HCT116 (cell line): ENCODE results near the gene SDC1. TPM values are rescaled to one million over a fixed set of nuclear protein-coding genes. Genes with fewer than 3 reads are reported as not detected.

Experiments
- ATAC-seq: fragments of 200-7000 bp; cut with Tn5 transposase; 2 replicates; pipeline ENCODE4 v1.9.1; 2020; ENCODE audit warnings: mild to moderate bottlenecking, moderate library complexity
- BruUV-seq: library from RNA; stranded (reverse); fragments of 400-500 nt; replicated peaks from 2 replicates; lab custom pipeline; 2021; lab: Mats Ljungman, UMichigan
- CTCF ChIA-PET: fragments of 300-600 bp; sonication (Branson Sonifier 250); formaldehyde crosslinking; loops from one replicate; lab custom pipeline; 2021; ENCODE audit warnings: antibody characterized with exemption; lab: Charles Lee
- POLR2A ChIA-PET: fragments of 300-600, 350-600 bp; sonication (Branson Sonifier 250); formaldehyde crosslinking; loops from one replicate; lab custom pipeline; 2021; ENCODE audit warnings: antibody characterized with exemption; lab: Charles Lee
- RAD21 ChIA-PET, 2 experiments: fragments of 300-600 bp; sonication (Branson Sonifier 250); formaldehyde crosslinking; loops; one replicate each; lab custom pipeline; 2023; ENCODE audit warnings: low total read pairs in 2 of 2; ENCODE audit not compliant: uncharacterized antibody in 2 of 2, unreplicated experiment in 2 of 2, low non-redundant PET in 1 of 2; lab: Charles Lee
- DNase-seq: peaks from one replicate; pipeline ENCODE4 v3.0.0-alpha.2; 2010; ENCODE audit warnings: low read depth, low spot score
- H2AFZ ChIP-seq: fragments of 200-600 bp; shearing (Covaris generic), sonication (generic); 2 replicates; pipeline ENCODE4 v1.6.1; 2017; ENCODE audit warnings: low read depth, mixed run types, mixed read lengths, antibody characterized with exemption, low read length; ENCODE audit not compliant: poor library complexity, severe bottlenecking
- H3K27ac ChIP-seq: 2 replicates; pipeline ENCODE4 v1.5.1; 2012; ENCODE audit warnings: low read depth, low read length
- H3K27me3 ChIP-seq: fragments of 200-600 bp; sonication (generic); 2 replicates; pipeline ENCODE4 v1.6.1; 2016; ENCODE audit warnings: mixed run types, low read length, mixed read lengths; ENCODE audit not compliant: insufficient read depth
- H3K36me3 ChIP-seq, 2 experiments: fragments of 200-500 bp in 1 of 2; fragments of 200-600 bp in 1 of 2; sonication (Bioruptor generic) in 1 of 2; sonication (generic) in 1 of 2; 2 replicates each; pipeline versions ENCODE4 v1.5.1 to v1.6.1; 2014 to 2016; ENCODE audit warnings: low read length in 2 of 2, inconsistent platforms in 1 of 2, mixed read lengths in 1 of 2, mixed run types in 1 of 2; ENCODE audit not compliant: insufficient read depth in 2 of 2, control insufficient read depth in 1 of 2
- H3K4me1 ChIP-seq, 2 experiments: fragments of 200-600 bp in 1 of 2; sonication (generic) in 1 of 2; 2 replicates each; pipeline versions ENCODE4 v1.5.1 to v1.6.1; 2012 to 2017; ENCODE audit warnings: low read length in 2 of 2, inconsistent platforms in 1 of 2, mild to moderate bottlenecking in 1 of 2, mixed read lengths in 1 of 2, mixed run types in 1 of 2, moderate library complexity in 1 of 2; ENCODE audit not compliant: insufficient read depth in 2 of 2, control insufficient read depth in 1 of 2
- H3K4me2 ChIP-seq: fragments of 200-600 bp; sonication (generic); 2 replicates; pipeline ENCODE4 v1.6.1; 2017; ENCODE audit warnings: mixed run types, low read length, mixed read lengths
- H3K4me3 ChIP-seq, 2 experiments: fragments of 200-600 bp in 1 of 2; sonication (generic) in 1 of 2; replicated peaks in 1 of 2; 2 replicates each; pipeline ENCODE4 v1.5.1; 2011 to 2016; ENCODE audit warnings: low read length in 2 of 2, control low read depth in 1 of 2, low read depth in 1 of 2, mild to moderate bottlenecking in 1 of 2, mixed read lengths in 1 of 2, mixed run types in 1 of 2
- H3K79me2 ChIP-seq: fragments of 200-600 bp; sonication (generic); 2 replicates; pipeline ENCODE4 v1.6.1; 2017; ENCODE audit warnings: mild to moderate bottlenecking, mixed run types, low read length, moderate library complexity, mixed read lengths; ENCODE audit not compliant: insufficient read depth
- H3K9ac ChIP-seq: fragments of 200-600 bp; sonication (generic); 2 replicates; pipeline ENCODE4 v1.6.1; 2016; ENCODE audit warnings: low read length, mixed read lengths
- H3K9me2 ChIP-seq: fragments of 200-600 bp; sonication (generic), shearing (Covaris generic); 2 replicates; pipeline ENCODE4 v1.6.1; 2017; ENCODE audit warnings: mixed run types, mild to moderate bottlenecking, moderate library complexity; ENCODE audit not compliant: insufficient read depth
- H3K9me3 ChIP-seq, 2 experiments: fragments of 200-500 bp in 1 of 2; fragments of 200-600 bp in 1 of 2; sonication (Bioruptor generic) in 1 of 2; sonication (generic) in 1 of 2; 2 replicates each; pipeline ENCODE4 v1.6.1; 2014 to 2017; ENCODE audit warnings: low read length in 2 of 2, mixed read lengths in 2 of 2, inconsistent platforms in 1 of 2, low read depth in 1 of 2, mild to moderate bottlenecking in 1 of 2, mixed run types in 1 of 2, moderate library complexity in 1 of 2; ENCODE audit not compliant: control insufficient read depth in 1 of 2, insufficient read depth in 1 of 2
- H4K20me1 ChIP-seq: fragments of 200-600 bp; sonication (generic), shearing (Covaris generic); 2 replicates; pipeline ENCODE4 v1.6.1; 2017; ENCODE audit warnings: mixed run types, mild to moderate bottlenecking, moderate library complexity; ENCODE audit not compliant: insufficient read depth
- EGR1 ChIP-seq: IDR thresholded peaks from 2 replicates; pipeline ENCODE4 v1.6.1; 2012; ENCODE audit warnings: low read depth
- ELF1 ChIP-seq: IDR thresholded peaks from 2 replicates; pipeline ENCODE4 v1.6.1; 2012; ENCODE audit warnings: low read depth, borderline replicate concordance
- EZH2 ChIP-seq: fragments of 200-600 bp; sonication (generic); IDR thresholded peaks from 2 replicates; pipeline ENCODE4 v1.6.1; 2017; ENCODE audit warnings: antibody characterized with exemption, mixed run types
- EZH2phosphoT487 ChIP-seq: fragments of 200-600 bp; IDR thresholded peaks from 2 replicates; pipeline ENCODE4 v1.6.1; 2018; ENCODE audit warnings: antibody characterized with exemption, borderline replicate concordance
- JUND ChIP-seq: IDR thresholded peaks from 2 replicates; pipeline ENCODE4 v1.6.1; 2012
- POLR2AphosphoS5 ChIP-seq: IDR thresholded peaks from 2 replicates; pipeline ENCODE4 v1.6.1; 2011; ENCODE audit warnings: mild to moderate bottlenecking, low read depth, low read length, moderate library complexity
- SIN3A ChIP-seq: IDR thresholded peaks from 2 replicates; pipeline ENCODE4 v1.6.1; 2012; ENCODE audit warnings: low read depth
- SRF ChIP-seq: IDR thresholded peaks from 2 replicates; pipeline ENCODE4 v1.6.1; 2012; ENCODE audit warnings: low read depth
- TCF7L2 ChIP-seq: IDR thresholded peaks from 2 replicates; pipeline ENCODE4 v1.7.0; 2011; ENCODE audit warnings: borderline replicate concordance, inconsistent platforms; ENCODE audit not compliant: insufficient read depth, insufficient read length; ENCODE audit errors: extremely low read depth
- YY1 ChIP-seq: IDR thresholded peaks from 2 replicates; pipeline ENCODE4 v1.6.1; 2011; ENCODE audit warnings: low read length, low read depth, moderate library complexity, mild to moderate bottlenecking; ENCODE audit not compliant: insufficient replicate concordance; ENCODE audit errors: extremely low read depth
- ZFX ChIP-seq: fragments of 450-650 bp; IDR thresholded peaks from 2 replicates; pipeline ENCODE4 v1.6.1; 2017
- intact Hi-C: fragments of 100-400 bp; cut with micrococcal nuclease; formaldehyde crosslinking; loops from 2 replicates; pipeline ENCODE4 v1.10.0; 2022
- total RNA-seq: library from RNA; stranded (reverse); gene quantifications from one replicate; pipeline ENCODE4 v1.2.1, GENCODE V29; 2021; ENCODE audit not compliant: unreplicated experiment
- TF ChIP-seq, protein P1 (sequence below): IDR thresholded peaks from 2 replicates; pipeline ENCODE4 v1.6.1; 2012; ENCODE audit warnings: low read depth
- TF ChIP-seq, protein P2 (sequence below), 3 experiments: fragments of 200-600 bp in 1 of 3; sonication (generic) in 1 of 3; IDR thresholded peaks in 2 of 3; conservative IDR thresholded peaks in 1 of 3; 2 replicates each; pipeline ENCODE4 v1.5.1; 2012 to 2017; ENCODE audit warnings: low read depth in 2 of 3, low read length in 2 of 3, antibody characterized with exemption in 1 of 3, borderline replicate concordance in 1 of 3, control low read depth in 1 of 3, mild to moderate bottlenecking in 1 of 3, mixed read lengths in 1 of 3, mixed run types in 1 of 3, moderate library complexity in 1 of 3; ENCODE audit not compliant: insufficient read depth in 1 of 3
- TF ChIP-seq, protein P3 (sequence below): IDR thresholded peaks from 2 replicates; pipeline ENCODE4 v1.6.1; 2011; ENCODE audit warnings: mild to moderate bottlenecking, low read length, moderate library complexity; ENCODE audit not compliant: insufficient replicate concordance; ENCODE audit errors: extremely low read depth

Gene SDC1
- total RNA-seq, 1 experiment from 2014 or later = 32.0 TPM

DNA sequence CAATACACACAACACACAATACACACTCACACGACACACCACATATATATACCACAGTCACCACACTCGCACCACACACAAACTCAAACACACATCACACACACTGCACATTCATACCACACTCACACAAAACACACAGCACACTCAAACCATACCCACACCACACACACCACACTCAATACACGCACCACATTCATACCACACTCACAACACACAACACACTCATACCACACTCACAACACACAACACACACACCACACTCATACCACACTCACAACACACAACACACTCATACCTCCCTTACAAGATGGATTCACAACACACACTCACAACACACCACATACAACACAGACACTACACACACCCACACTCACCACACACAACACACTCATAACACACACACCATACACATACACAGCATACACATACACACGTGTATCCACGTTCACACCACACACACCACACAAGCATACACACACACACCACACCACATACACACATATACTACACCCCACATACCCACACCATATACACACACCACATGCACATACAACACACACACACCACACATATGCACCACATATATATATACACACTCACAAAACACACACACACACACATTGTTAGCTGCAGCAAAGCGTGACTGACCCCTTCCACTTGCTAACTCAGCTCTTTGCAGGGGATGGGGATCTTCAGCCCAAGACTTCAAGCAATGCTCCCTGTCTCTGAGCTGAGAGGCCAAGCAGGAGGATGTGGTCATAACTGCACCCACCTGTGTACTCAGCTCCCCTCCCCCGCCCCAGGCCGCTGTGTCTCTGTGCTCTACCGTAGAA lies 59.0 kb downstream of the SDC1 start:
- no peak overlapping the region for H2AFZ ChIP-seq
- ChIA-PET CTCF (no interaction called here), POLR2A (no interaction called here), RAD21 (no interaction called here)
- H3K27me3 ChIP-seq = no peaks in the 10 kb centered on the region
- H3K79me2 ChIP-seq = no peaks in the 10 kb centered on the region
- H3K4me2 ChIP-seq = peak overlapping the region; percentile 29; the same call in 1 of the 2 replicates
- intact Hi-C loops = no loop called here
- H4K20me1 ChIP-seq = no peaks in the 10 kb centered on the region
- H3K9me3 ChIP-seq = no peaks in the 10 kb centered on the region; a peak in 1 of 4 replicates
- no peak for DNase-seq
- H3K4me1 ChIP-seq = peaks cover 0 to 15% of the 10 kb centered on the region in 2 experiments; a peak in 2 of 4 replicates
- no peak overlapping the region for H3K9ac ChIP-seq
- no peak overlapping the region for H3K4me3 ChIP-seq
- no peak; the same call in 1 of the 2 replicates for ATAC-seq
- TF ChIP-seq SIN3A (no peak), EGR1 (no peak), TCF7L2 (no peak), ELF1 (no peak), SRF (no peak), JUND (no peak), ZFX (no peak), EZH2 (no peak), POLR2AphosphoS5 (no peak), YY1 (no peak), EZH2phosphoT487 (no peak)
- TF ChIP-seq, protein P1, sequence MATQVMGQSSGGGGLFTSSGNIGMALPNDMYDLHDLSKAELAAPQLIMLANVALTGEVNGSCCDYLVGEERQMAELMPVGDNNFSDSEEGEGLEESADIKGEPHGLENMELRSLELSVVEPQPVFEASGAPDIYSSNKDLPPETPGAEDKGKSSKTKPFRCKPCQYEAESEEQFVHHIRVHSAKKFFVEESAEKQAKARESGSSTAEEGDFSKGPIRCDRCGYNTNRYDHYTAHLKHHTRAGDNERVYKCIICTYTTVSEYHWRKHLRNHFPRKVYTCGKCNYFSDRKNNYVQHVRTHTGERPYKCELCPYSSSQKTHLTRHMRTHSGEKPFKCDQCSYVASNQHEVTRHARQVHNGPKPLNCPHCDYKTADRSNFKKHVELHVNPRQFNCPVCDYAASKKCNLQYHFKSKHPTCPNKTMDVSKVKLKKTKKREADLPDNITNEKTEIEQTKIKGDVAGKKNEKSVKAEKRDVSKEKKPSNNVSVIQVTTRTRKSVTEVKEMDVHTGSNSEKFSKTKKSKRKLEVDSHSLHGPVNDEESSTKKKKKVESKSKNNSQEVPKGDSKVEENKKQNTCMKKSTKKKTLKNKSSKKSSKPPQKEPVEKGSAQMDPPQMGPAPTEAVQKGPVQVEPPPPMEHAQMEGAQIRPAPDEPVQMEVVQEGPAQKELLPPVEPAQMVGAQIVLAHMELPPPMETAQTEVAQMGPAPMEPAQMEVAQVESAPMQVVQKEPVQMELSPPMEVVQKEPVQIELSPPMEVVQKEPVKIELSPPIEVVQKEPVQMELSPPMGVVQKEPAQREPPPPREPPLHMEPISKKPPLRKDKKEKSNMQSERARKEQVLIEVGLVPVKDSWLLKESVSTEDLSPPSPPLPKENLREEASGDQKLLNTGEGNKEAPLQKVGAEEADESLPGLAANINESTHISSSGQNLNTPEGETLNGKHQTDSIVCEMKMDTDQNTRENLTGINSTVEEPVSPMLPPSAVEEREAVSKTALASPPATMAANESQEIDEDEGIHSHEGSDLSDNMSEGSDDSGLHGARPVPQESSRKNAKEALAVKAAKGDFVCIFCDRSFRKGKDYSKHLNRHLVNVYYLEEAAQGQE = no peak
- TF ChIP-seq, protein P2, sequence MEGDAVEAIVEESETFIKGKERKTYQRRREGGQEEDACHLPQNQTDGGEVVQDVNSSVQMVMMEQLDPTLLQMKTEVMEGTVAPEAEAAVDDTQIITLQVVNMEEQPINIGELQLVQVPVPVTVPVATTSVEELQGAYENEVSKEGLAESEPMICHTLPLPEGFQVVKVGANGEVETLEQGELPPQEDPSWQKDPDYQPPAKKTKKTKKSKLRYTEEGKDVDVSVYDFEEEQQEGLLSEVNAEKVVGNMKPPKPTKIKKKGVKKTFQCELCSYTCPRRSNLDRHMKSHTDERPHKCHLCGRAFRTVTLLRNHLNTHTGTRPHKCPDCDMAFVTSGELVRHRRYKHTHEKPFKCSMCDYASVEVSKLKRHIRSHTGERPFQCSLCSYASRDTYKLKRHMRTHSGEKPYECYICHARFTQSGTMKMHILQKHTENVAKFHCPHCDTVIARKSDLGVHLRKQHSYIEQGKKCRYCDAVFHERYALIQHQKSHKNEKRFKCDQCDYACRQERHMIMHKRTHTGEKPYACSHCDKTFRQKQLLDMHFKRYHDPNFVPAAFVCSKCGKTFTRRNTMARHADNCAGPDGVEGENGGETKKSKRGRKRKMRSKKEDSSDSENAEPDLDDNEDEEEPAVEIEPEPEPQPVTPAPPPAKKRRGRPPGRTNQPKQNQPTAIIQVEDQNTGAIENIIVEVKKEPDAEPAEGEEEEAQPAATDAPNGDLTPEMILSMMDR (IDR thresholded peaks at IDR 0.05 in 2 of 3, conservative IDR thresholded peaks at IDR 0.05 in 1 of 3; ENCODE audit: borderline replicate concordance in 1 of 3, insufficient read depth in 1 of 3, low read depth in 2 of 3, low read length in 2 of 3) = no peak
- TF ChIP-seq, protein P3, sequence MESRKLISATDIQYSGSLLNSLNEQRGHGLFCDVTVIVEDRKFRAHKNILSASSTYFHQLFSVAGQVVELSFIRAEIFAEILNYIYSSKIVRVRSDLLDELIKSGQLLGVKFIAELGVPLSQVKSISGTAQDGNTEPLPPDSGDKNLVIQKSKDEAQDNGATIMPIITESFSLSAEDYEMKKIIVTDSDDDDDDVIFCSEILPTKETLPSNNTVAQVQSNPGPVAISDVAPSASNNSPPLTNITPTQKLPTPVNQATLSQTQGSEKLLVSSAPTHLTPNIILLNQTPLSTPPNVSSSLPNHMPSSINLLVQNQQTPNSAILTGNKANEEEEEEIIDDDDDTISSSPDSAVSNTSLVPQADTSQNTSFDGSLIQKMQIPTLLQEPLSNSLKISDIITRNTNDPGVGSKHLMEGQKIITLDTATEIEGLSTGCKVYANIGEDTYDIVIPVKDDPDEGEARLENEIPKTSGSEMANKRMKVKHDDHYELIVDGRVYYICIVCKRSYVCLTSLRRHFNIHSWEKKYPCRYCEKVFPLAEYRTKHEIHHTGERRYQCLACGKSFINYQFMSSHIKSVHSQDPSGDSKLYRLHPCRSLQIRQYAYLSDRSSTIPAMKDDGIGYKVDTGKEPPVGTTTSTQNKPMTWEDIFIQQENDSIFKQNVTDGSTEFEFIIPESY = no peak
- no peaks in the 10 kb centered on the region for H3K9me2 ChIP-seq
- H3K36me3 ChIP-seq = no peaks in the 10 kb centered on the region
- no TSS peak for BruUV-seq
- H3K27ac ChIP-seq = no peak overlapping the region
